ENCODE measurements around the gene RFC3. TPM values are rescaled to one million over a fixed set of nuclear protein-coding genes. Genes with fewer than 3 reads are reported as not detected.

Gene RFC3
- total and polyA plus RNA-seq, 2 of the 13 experiments (the other 11 are each of a cell fraction or from before 2014, with no cell fraction given) = 16.0 to 55.7 TPM

DNA sequence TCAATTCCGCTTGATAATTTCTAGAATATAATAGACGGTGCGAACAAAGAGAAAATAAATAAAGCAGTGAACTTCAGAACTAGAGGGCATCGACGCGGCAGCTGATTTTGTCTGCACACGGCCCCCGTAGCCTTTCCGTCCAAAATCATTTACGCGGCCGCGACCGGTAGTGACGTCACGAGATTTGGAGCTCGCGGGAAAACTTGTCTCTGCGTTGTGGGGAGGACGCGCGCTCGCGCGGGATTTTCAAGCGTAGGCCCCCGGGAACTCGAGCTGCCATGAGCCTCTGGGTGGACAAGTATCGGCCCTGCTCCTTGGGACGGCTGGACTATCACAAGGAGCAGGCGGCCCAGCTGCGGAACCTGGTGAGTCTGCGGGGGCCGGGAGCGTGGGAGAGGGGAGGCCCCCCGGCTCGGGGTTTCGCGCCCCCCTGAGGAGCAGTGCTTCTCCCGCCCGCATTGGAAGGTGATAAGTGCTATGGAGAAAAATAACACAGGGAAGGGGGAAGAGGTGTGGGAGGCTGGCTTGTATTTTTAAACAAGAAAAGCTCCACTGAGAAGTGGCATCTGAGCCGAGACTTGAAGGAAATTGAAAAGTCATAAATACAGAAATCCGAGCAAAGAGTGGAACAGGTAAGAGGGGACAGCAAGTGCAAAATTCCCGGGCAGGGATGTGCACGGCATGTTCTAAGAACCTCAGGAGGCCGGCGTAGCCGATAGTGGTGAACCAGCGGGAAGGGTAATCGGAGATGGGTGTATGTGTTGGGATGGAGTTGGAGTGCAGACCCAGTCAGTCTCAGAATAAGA is at the start of gene RFC3 (continued):
- TF ChIP-seq EP300 (IDR thresholded peaks at IDR 0.05; ENCODE audit: low read depth in 2 of 2, low read length in 2 of 2) = peak in 1 of 2 experiments; percentile 20; a peak in 1 of 4 replicates
- no peak for TF ChIP-seq EP300 (CRISPR knock-in tag; IDR thresholded peaks at IDR 0.05; ENCODE audit: borderline replicate concordance)
- TF ChIP-seq ZNF75D (CRISPR knock-in tag; IDR thresholded peaks at IDR 0.05; ENCODE audit: borderline replicate concordance) = no peak
- no peak for TF ChIP-seq ZNF720 (CRISPR knock-in tag; IDR thresholded peaks at IDR 0.05)
- no peak for TF ChIP-seq ZNF674 (CRISPR knock-in tag; IDR thresholded peaks at IDR 0.05; ENCODE audit: low read depth)
- TF ChIP-seq, protein P1, sequence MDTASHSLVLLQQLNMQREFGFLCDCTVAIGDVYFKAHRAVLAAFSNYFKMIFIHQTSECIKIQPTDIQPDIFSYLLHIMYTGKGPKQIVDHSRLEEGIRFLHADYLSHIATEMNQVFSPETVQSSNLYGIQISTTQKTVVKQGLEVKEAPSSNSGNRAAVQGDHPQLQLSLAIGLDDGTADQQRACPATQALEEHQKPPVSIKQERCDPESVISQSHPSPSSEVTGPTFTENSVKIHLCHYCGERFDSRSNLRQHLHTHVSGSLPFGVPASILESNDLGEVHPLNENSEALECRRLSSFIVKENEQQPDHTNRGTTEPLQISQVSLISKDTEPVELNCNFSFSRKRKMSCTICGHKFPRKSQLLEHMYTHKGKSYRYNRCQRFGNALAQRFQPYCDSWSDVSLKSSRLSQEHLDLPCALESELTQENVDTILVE (CRISPR knock-in tag; IDR thresholded peaks at IDR 0.05) = peak; percentile 64; the same call in 1 of the 2 replicates
- no peak for TF ChIP-seq ZNF34 (CRISPR knock-in tag; IDR thresholded peaks at IDR 0.05; ENCODE audit: borderline replicate concordance)
- peak; percentile 92 for TF ChIP-seq ZFP36L1 (CRISPR knock-in tag; IDR thresholded peaks at IDR 0.05)
- no peak; the same call in 1 of the 2 replicates for TF ChIP-seq ZNF891 (CRISPR knock-in tag; IDR thresholded peaks at IDR 0.05)
- TF ChIP-seq CENPT (CRISPR knock-in tag; IDR thresholded peaks at IDR 0.05; ENCODE audit: low read depth) = no peak
- peak; percentile 91; the same call in 1 of the 2 replicates for TF ChIP-seq FOXK1 (CRISPR knock-in tag; IDR thresholded peaks at IDR 0.05; ENCODE audit: borderline replicate concordance, low read depth)
- TF ChIP-seq ZNF251 (CRISPR knock-in tag; IDR thresholded peaks at IDR 0.05) = no peak
- TF ChIP-seq ZFX (CRISPR knock-in tag; IDR thresholded peaks at IDR 0.05; ENCODE audit: low read depth) = peak; percentile 76
- peak; percentile 63; the same call in 1 of the 2 replicates for TF ChIP-seq ZNF792 (CRISPR knock-in tag; IDR thresholded peaks at IDR 0.05)
- TF ChIP-seq ZNF7 (CRISPR knock-in tag; IDR thresholded peaks at IDR 0.05) = no peak
- peak; percentile 60; the same call in 1 of the 2 replicates for TF ChIP-seq KLF15 (CRISPR knock-in tag; IDR thresholded peaks at IDR 0.05; ENCODE audit: borderline replicate concordance)
- no peak for TF ChIP-seq ZBTB1 (CRISPR knock-in tag; IDR thresholded peaks at IDR 0.05; ENCODE audit: borderline replicate concordance)
- no peak for TF ChIP-seq NBN (conservative IDR thresholded peaks at IDR 0.05)
- TF ChIP-seq ZBTB38 (CRISPR knock-in tag; IDR thresholded peaks at IDR 0.05) = peak; percentile 40; the same call in 1 of the 2 replicates
- TF ChIP-seq ZNF790 (CRISPR knock-in tag; IDR thresholded peaks at IDR 0.05; ENCODE audit: borderline replicate concordance) = no peak
- peak; percentile 36 for TF ChIP-seq ZMAT3 (CRISPR knock-in tag; conservative IDR thresholded peaks at IDR 0.05)
- TF ChIP-seq ZNF207 (IDR thresholded peaks at IDR 0.05; ENCODE audit: borderline replicate concordance) = no peak
- peak; percentile 65 for TF ChIP-seq HNF4A (CRISPR knock-in tag; IDR thresholded peaks at IDR 0.05)
- peak; percentile 79 for TF ChIP-seq IRF2 (CRISPR knock-in tag; IDR thresholded peaks at IDR 0.05)
- TF ChIP-seq ZBTB42 (CRISPR knock-in tag; IDR thresholded peaks at IDR 0.05) = 0 out of 2 replicates have a peak, but pooled peaks have one; percentile 53
- TF ChIP-seq, protein P2, sequence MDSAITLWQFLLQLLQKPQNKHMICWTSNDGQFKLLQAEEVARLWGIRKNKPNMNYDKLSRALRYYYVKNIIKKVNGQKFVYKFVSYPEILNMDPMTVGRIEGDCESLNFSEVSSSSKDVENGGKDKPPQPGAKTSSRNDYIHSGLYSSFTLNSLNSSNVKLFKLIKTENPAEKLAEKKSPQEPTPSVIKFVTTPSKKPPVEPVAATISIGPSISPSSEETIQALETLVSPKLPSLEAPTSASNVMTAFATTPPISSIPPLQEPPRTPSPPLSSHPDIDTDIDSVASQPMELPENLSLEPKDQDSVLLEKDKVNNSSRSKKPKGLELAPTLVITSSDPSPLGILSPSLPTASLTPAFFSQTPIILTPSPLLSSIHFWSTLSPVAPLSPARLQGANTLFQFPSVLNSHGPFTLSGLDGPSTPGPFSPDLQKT (CRISPR knock-in tag; IDR thresholded peaks at IDR 0.05; ENCODE audit: borderline replicate concordance) = no peak
- no peak for TF ChIP-seq ZNF432 (CRISPR knock-in tag; IDR thresholded peaks at IDR 0.05; ENCODE audit: borderline replicate concordance)
- no peak for TF ChIP-seq TCF12 (IDR thresholded peaks at IDR 0.05)
- TF ChIP-seq TCF12 (CRISPR knock-in tag; IDR thresholded peaks at IDR 0.05) = no peak
- TF ChIP-seq POGZ (CRISPR knock-in tag; IDR thresholded peaks at IDR 0.05) = peak; percentile 100
